ENCODE results near the gene APOF. TPM values are rescaled to one million over a fixed set of nuclear protein-coding genes. Genes with fewer than 3 reads are reported as not detected.

Gene APOF
- total RNA-seq, 1 experiment from 2014 or later, result not detected

DNA sequence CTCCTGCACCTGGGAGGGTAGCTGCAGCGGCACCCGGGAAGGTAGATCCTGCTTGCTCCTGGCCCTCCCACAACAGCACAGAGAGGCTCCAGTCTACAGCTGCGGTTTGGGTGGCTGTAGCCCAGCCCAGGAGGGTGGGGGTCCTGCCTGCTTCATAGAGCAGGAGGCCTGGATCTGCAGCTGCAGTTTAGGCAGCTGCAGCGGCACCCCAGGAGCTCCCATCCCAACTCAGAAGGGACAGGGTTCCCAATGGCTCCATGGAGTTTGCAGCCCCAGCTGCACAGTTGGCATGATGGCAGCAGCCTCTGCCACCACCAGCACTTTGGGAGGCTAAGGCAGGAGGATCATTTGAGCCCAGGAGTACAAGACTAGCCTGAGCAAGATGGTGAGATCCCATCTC lies 48.1 kb upstream of the APOF start:
- Histone ChIP-seq H3K4ac (ENCODE audit: low read depth, low read length) (no peak overlapping the region), H3K23me2 (ENCODE audit: insufficient read length, low read depth, low read length, poor library complexity, severe bottlenecking) (no peaks in the 10 kb centered on the region), H4K20me1 (ENCODE audit: control insufficient read depth, insufficient read depth, insufficient read length) (no peaks in the 10 kb centered on the region), H3K56ac (ENCODE audit: insufficient read length, low read depth, low read length) (no peak overlapping the region), H3K14ac (ENCODE audit: insufficient read depth, low read length) (no peak overlapping the region), H3K27me3 (ENCODE audit: insufficient read depth, low read length) (no peaks in the 10 kb centered on the region), H4K8ac (replicated peaks; ENCODE audit: insufficient read length, low read depth, low read length) (no peak overlapping the region), H3K4me2 (ENCODE audit: insufficient read depth, insufficient read length, low read length) (no peak overlapping the region), H3K18ac (ENCODE audit: insufficient read length, low read depth, low read length) (no peak overlapping the region), H3K79me1 (ENCODE audit: insufficient read depth, low read depth, low read length, poor library complexity, severe bottlenecking) (no peaks in the 10 kb centered on the region), H3K27ac (ENCODE audit: insufficient read length, low read depth, low read length) (no peak overlapping the region), H2AK5ac (ENCODE audit: insufficient read length, low read length) (no peak overlapping the region), H3K9ac (ENCODE audit: extremely low read depth, insufficient read length, low read length) (no peak overlapping the region), H3K23ac (ENCODE audit: insufficient read length, low read depth, low read length) (no peak overlapping the region), H3K9me3 (ENCODE audit: control insufficient read depth, low read depth, low read length) (no peaks in the 10 kb centered on the region), H2BK15ac (ENCODE audit: low read depth, low read length) (no peak overlapping the region), H4K91ac (ENCODE audit: insufficient read length, low read depth, low read length) (no peak overlapping the region), H2BK20ac (ENCODE audit: low read depth, low read length, poor library complexity, severe bottlenecking) (no peak overlapping the region), H2BK120ac (ENCODE audit: low read depth, low read length, poor library complexity, severe bottlenecking) (no peak overlapping the region), H3K79me2 (ENCODE audit: insufficient read depth, low read length) (no peaks in the 10 kb centered on the region), H2BK12ac (ENCODE audit: insufficient read length, low read depth, low read length) (no peak overlapping the region), H4K5ac (ENCODE audit: insufficient read length, low read depth, low read length) (no peak overlapping the region), H3T11ph (ENCODE audit: low read length) (no peak overlapping the region), H2BK5ac (ENCODE audit: insufficient read length, low read length) (no peak overlapping the region), H3K4me1 (ENCODE audit: insufficient read depth, low read length) (no peaks in the 10 kb centered on the region), H2AFZ (ENCODE audit: low read length) (no peak overlapping the region)
- no peak overlapping the region for H3K4me3 Mint-ChIP-seq
- WGBS (ENCODE audit: extremely low coverage, insufficient read length, low lambda C conversion rate), result no CpG with 5 or more reads among the region's 4 CpGs
- DNase-seq, result no peak
- peaks cover 0 to 2% of the 10 kb centered on the region in 2 experiments; a peak in 1 of 4 replicates for H3K4me1 Mint-ChIP-seq
- no peaks in the 10 kb centered on the region for H3K9me3 Mint-ChIP-seq
- no peak overlapping the region for H3K27ac Mint-ChIP-seq
- TF ChIP-seq CTCF (conservative IDR thresholded peaks at IDR 0.05), result no peak
- no peaks in the 10 kb centered on the region for H3K27me3 Mint-ChIP-seq (ENCODE audit: low read depth)
- H3K36me3 Mint-ChIP-seq (ENCODE audit: insufficient read depth in 1 of 3, low read depth in 3 of 3), result peaks cover 0 to 9% (median 9%) of the 10 kb centered on the region in 3 experiments; a peak in 4 of 7 replicates
